B cell (primary cell): Measurements from ENCODE around the gene DCBLD2. TPM values are rescaled to one million over a fixed set of nuclear protein-coding genes. Genes with fewer than 3 reads are reported as not detected.
"Not testable (repeated sequence)": the region's sequence is repeated elsewhere in the genome, so short reads cannot be mapped to it uniquely, and the experiment has no call there.

Source experiments
- ATAC-seq: fragments of 200-7000 bp; cut with Tn5 transposase; one replicate; pipeline ENCODE4 v1.10.0; 2021; ENCODE audit warnings: low read depth, mild to moderate bottlenecking, moderate number of reproducible peaks, moderate library complexity
- CTCF ChIA-PET: fragments of 350-600 bp; sonication (Branson Sonifier 250); formaldehyde crosslinking; loops from one replicate; lab custom pipeline; 2021; ENCODE audit warnings: antibody characterized with exemption, inconsistent platforms; lab: Charles Lee
- POLR2A ChIA-PET: fragments of 350-600 bp; sonication (Branson Sonifier 250); formaldehyde crosslinking; loops from one replicate; lab custom pipeline; 2021; ENCODE audit warnings: antibody characterized with exemption; lab: Charles Lee
- DNase-seq: peaks from one replicate; pipeline ENCODE4 v3.0.0; 2013
- H2AFZ ChIP-seq: 2 replicates; pipeline ENCODE4 v1.6.1; 2012; ENCODE audit warnings: mild to moderate bottlenecking, low read depth, low read length; ENCODE audit not compliant: insufficient read depth, poor library complexity, severe bottlenecking
- H3K27ac ChIP-seq, 2 donors: 1 replicate in 1 of 2; 2 replicates in 1 of 2; pipeline ENCODE4 v1.5.1; 2012 to 2013; ENCODE audit warnings: low read length in 2 of 2, mild to moderate bottlenecking in 2 of 2, moderate library complexity in 1 of 2
- H3K27me3 ChIP-seq, 4 experiments: fragments of 200-600 bp in 1 of 4; sonication (generic) in 1 of 4; replicated peaks in 1 of 4; 1 replicate in 2 of 4; 2 replicates in 2 of 4; pipeline versions ENCODE4 v1.6.1 to v1.7.0; 2013 to 2016; ENCODE audit warnings: low read length in 3 of 4, mild to moderate bottlenecking in 2 of 4, mixed read lengths in 1 of 4, moderate library complexity in 1 of 4; ENCODE audit not compliant: insufficient read depth in 4 of 4, control insufficient read depth in 3 of 4; ENCODE audit errors: control extremely low read depth in 1 of 4
- H3K36me3 ChIP-seq, 2 experiments: replicated peaks in 1 of 2; 1 replicate in 1 of 2; 2 replicates in 1 of 2; pipeline versions ENCODE4 v1.6.1 to v1.7.1; 2013; ENCODE audit warnings: low read length in 1 of 2; ENCODE audit not compliant: insufficient read depth in 2 of 2, control insufficient read depth in 1 of 2; ENCODE audit errors: control extremely low read depth in 1 of 2, extremely low read depth in 1 of 2
- H3K4me1 ChIP-seq, 2 donors: fragments of 200-600 bp in 1 of 2; sonication (generic) in 1 of 2; 1 replicate in 1 of 2; 2 replicates in 1 of 2; pipeline versions ENCODE4 v1.5.1 to v1.6.1; 2013 to 2017; ENCODE audit warnings: low read length in 2 of 2; ENCODE audit not compliant: control insufficient read depth in 2 of 2, insufficient read depth in 2 of 2
- H3K4me2 ChIP-seq: replicated peaks from 2 replicates; pipeline ENCODE3; 2012; ENCODE audit warnings: mild to moderate bottlenecking, low read depth, low read length; ENCODE audit not compliant: poor library complexity, severe bottlenecking
- H3K4me3 ChIP-seq, 5 experiments: fragments of 200-600 bp in 1 of 5; sonication (generic) in 1 of 5; 1 replicate in 3 of 5; 2 replicates in 2 of 5; pipeline versions ENCODE4 v1.5.1 to v1.7.0; 2011 to 2016; ENCODE audit warnings: low read length in 4 of 5, mild to moderate bottlenecking in 4 of 5, low read depth in 2 of 5, control low read depth in 1 of 5, moderate library complexity in 1 of 5; ENCODE audit not compliant: insufficient read depth in 1 of 5; ENCODE audit errors: control extremely low read depth in 1 of 5, extremely low read depth in 1 of 5
- H3K79me2 ChIP-seq: fragments of 200-600 bp; sonication (generic); one replicate; pipeline ENCODE4 v1.6.0; 2016; ENCODE audit warnings: low read length; ENCODE audit not compliant: control insufficient read depth, insufficient read depth
- H3K9ac ChIP-seq: fragments of 200-600 bp; sonication (generic); 2 replicates; pipeline ENCODE4 v1.6.1; 2017; ENCODE audit warnings: mild to moderate bottlenecking, low read length, moderate library complexity
- H3K9me3 ChIP-seq, 3 donors: one replicate each; pipeline versions ENCODE4 v1.6.1 to v1.7.1; 2013; ENCODE audit warnings: low read length in 2 of 3; ENCODE audit not compliant: control insufficient read depth in 2 of 3, insufficient read depth in 1 of 3; ENCODE audit errors: control extremely low read depth in 1 of 3
- H4K20me1 ChIP-seq: 2 replicates; pipeline ENCODE4 v1.6.0; 2012; ENCODE audit warnings: mild to moderate bottlenecking, low read length; ENCODE audit not compliant: insufficient read depth, control insufficient read depth, poor library complexity, severe bottlenecking
- H3K27ac Mint-ChIP-seq: one replicate; pipeline ENCODE4 v1.8.0; 2021; ENCODE audit warnings: mixed read lengths
- H3K27me3 Mint-ChIP-seq: one replicate; pipeline ENCODE4 v1.8.0; 2021; ENCODE audit warnings: mixed read lengths
- H3K4me1 Mint-ChIP-seq: one replicate; pipeline ENCODE4 v1.8.0; 2021; ENCODE audit warnings: mixed read lengths
- H3K4me3 Mint-ChIP-seq: one replicate; pipeline ENCODE4 v1.8.0; 2021; ENCODE audit warnings: mixed read lengths
- H3K9me3 Mint-ChIP-seq: one replicate; pipeline ENCODE4 v1.8.0; 2022; ENCODE audit warnings: mixed read lengths; ENCODE audit not compliant: insufficient read depth
- CTCF ChIP-seq: fragments of 200-600 bp; IDR thresholded peaks from one replicate; pipeline ENCODE4 v1.8.0; 2022; ENCODE audit warnings: antibody characterized with exemption, mild to moderate bottlenecking
- EZH2 ChIP-seq: IDR thresholded peaks from 2 replicates; pipeline ENCODE4 v1.6.1; 2012; ENCODE audit warnings: borderline replicate concordance, low read depth, mild to moderate bottlenecking, moderate library complexity, low read length; ENCODE audit not compliant: insufficient read depth, poor library complexity, severe bottlenecking
- WGBS: methylation state at CpG from one replicate; pipeline ENCODE4 v1.1.5; 2013; ENCODE audit warnings: missing lambda C conversion rate; ENCODE audit not compliant: insufficient coverage; 5-methylcytosine and 5-hydroxymethylcytosine counted together
- intact Hi-C: fragments of 100-400 bp; cut with micrococcal nuclease; formaldehyde crosslinking; loops from one replicate; pipeline ENCODE4 v1.10.0; 2022
- polyA plus RNA-seq: library from polyadenylated mRNA; depleted of rRNA; stranded (reverse); fragments of >200 nt; gene quantifications from 2 replicates; pipeline ENCODE4 v1.2.3, GENCODE V29; 2012
- total RNA-seq, 2 donors: library from RNA; stranded (reverse); fragments of 120-200 nt in 1 of 2; gene quantifications; 1 replicate in 1 of 2; 2 replicates in 1 of 2; pipeline versions ENCODE4 v1.2.3 to v1.2.4, GENCODE V29; 2013 to 2022

Gene DCBLD2
- total and polyA plus RNA-seq, 2 donors (not counting 1 experiment from before 2014, with no cell fraction given) = 0.37 to 3.5 TPM

GRCh38 chr3:98884675-98885371, 16.7 kb downstream of the DCBLD2 start:
- Mint-ChIP-seq H3K9me3 (peaks cover 2% of the 10 kb centered on the region), H3K27me3 (no peaks in the 10 kb centered on the region), H3K4me3 (no peak overlapping the region), H3K4me1 (no peaks in the 10 kb centered on the region), H3K27ac (no peak overlapping the region)
- Histone ChIP-seq H3K4me2 (no peak overlapping the region), H3K79me2 (no peaks in the 10 kb centered on the region), H2AFZ (no peak overlapping the region), H3K27me3 (no peaks in the 10 kb centered on the region), H3K27ac (no peak overlapping the region), H3K9me3 (no peaks in the 10 kb centered on the region), H3K4me1 (no peaks in the 10 kb centered on the region), H4K20me1 (no peaks in the 10 kb centered on the region), H3K4me3 (no peak overlapping the region), H3K36me3 (no peaks in the 10 kb centered on the region), H3K9ac (no peak overlapping the region)
- ChIA-PET POLR2A (no interaction called here), CTCF (no interaction called here)
- TF ChIP-seq CTCF (no peak), EZH2 (no peak)
- DNase-seq (no peak), ATAC-seq (no peak)
- intact Hi-C loops = no loop called here
- WGBS = no CpG with 5 or more reads among the region's 6 CpGs

GRCh38 chr3:98882614-98883333, 18.7 kb downstream of the DCBLD2 start:
- ATAC-seq, intact Hi-C loops, H3K36me3 ChIP-seq, H3K9ac ChIP-seq, H4K20me1 ChIP-seq, DNase-seq, H3K4me1 ChIP-seq, H3K9me3 ChIP-seq, POLR2A ChIA-PET, H3K4me3 Mint-ChIP-seq, H3K79me2 ChIP-seq, H2AFZ ChIP-seq, H3K27me3 Mint-ChIP-seq, H3K9me3 Mint-ChIP-seq, H3K27ac Mint-ChIP-seq, CTCF ChIA-PET, H3K27me3 ChIP-seq, H3K4me2 ChIP-seq, H3K27ac ChIP-seq, H3K4me1 Mint-ChIP-seq, H3K4me3 ChIP-seq: not testable (repeated sequence)
- WGBS = no CpG with 5 or more reads among the region's 5 CpGs
